Stimulated activated naive CD8-positive, alpha-beta T cell treated with anti-CD3 and anti-CD28 coated beads, Interleukin-15, Interleukin-2, amounts not matched to agents 100 U/mL and 50 U/mL, for 24 hours (primary cell): Measurements from ENCODE around the gene USP36.
"Not testable (repeated sequence)": the region's sequence is repeated elsewhere in the genome, so short reads cannot be mapped to it uniquely, and the experiment has no call there.

ENCODE experiments used
- ATAC-seq: fragments of 150-1000 bp; cut with Tn5 transposase; one replicate; pipeline ENCODE4 v1.10.0; 2021
- DNase-seq: peaks from one replicate; pipeline ENCODE4 v3.0.0; 2021

Gene USP36

DNA sequence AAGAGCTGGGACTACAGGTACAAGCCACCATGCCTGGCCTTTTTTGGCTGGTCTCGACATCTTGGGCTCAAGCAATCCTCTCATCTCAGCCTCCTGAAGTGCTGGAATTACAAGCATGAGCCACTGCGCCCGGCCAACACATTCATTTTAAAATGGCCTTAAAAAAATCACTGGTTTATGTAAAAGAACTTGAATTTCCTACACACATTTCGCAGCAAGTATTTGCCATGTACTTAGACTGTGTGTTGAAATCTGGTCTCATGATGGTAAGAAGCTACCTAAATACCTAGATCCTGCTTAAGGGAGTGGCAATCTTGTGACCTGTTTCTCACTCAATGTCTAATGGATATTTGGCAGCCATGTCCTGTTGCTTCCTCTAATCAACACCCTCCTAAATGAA lies 50.1 kb downstream of the USP36 start:
- no peak for ATAC-seq
- DNase-seq = no peak

DNA sequence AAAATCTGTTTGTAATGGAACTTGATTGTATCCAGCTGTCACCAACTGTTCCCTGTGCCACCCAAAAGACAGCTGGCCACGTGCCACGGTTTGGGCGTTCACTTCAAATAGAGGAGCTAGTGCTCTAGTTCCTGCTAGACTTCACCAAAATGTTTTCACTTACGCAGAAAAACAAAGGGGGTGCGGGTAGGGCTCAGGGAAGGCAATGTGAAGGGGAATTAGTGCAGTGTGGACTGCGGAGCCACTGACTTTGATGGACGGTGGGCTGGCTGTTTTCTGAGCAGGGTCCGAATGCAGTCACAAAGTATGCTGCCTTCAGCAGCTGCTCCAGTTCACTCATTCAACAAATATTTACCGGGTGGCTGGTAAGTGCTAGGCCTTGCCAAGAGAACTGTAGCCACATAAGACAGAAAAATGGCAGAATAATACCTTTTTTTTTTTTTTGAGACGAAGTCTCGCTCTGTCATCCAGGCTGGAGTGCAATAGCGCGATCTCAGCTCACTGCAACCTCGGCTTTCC lies 50.9 kb downstream of the USP36 start:
- DNase-seq = no peak
- no peak for ATAC-seq

DNA sequence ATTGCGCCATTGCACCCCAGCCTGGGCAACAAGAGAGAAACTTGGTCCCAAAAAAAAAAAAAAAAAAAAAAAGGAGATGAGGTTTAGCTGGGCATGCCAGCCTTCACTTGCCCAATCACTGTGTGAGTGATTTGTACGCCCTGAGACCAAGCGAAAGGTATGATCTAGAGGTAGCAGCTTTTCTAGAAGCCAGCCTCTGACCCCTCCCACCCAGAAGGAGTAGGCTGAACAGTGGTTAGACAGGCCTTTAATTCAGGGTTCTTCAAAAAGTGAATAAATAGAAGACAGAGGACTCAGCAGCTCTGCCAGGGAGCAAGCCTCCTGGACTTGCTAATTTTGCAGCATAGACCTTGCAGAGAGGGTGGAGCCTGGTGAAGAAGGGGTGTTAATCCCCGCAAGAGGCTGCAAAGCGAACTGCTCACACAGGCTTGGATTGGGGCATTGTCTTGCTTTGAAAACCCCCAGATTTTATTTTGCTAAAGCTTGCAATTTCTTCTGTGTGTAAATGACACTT lies 51.4 kb downstream of the USP36 start:
- DNase-seq = no peak
- ATAC-seq = no peak

GRCh38 chr17:78788451-78788850 lies 52.2 kb downstream of the USP36 start:
- DNase-seq = no peak
- no peak for ATAC-seq

DNA sequence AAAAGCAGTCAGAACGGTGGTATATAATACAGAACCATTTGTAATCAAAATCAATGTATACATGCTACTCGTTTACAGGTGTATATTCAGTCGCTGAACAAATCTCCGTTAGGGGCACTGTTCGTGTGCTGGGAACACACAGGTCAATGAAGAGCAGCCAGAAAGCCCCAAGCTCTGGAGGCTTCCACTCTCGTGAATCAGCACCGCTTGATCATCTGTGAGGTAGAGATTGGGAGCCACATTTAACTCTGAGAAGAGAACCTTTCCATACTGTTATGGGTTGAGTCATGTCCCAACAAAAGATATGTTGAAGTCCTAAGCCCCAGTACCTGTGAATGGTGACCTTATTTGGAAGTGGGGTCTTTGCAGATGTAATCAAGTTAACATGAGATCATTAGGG lies 53.2 kb downstream of the USP36 start:
- DNase-seq (no peak), ATAC-seq (no peak)

DNA sequence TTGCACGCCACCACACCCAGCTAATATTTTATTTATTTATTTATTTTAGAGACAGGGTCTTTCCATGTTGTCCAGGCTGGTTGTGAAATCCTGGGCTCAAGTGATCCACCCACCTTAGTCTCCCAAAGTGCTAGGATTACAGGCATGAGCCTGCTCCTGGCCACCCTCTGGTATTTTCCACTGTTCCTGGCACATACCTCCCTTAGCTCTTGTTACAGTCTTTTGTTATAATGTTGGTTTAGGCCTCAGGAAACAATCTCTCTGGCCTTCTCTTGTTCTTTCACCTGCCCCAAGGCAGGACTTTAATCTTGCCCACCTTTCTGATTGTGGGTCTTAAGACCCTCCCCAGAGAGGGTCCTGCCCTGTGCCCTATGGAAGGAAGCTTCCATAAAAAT lies 55.0 kb downstream of the USP36 start:
- DNase-seq (no peak), ATAC-seq (no peak)

- DNase-seq = no peak
Observed at GRCh38 chr17:78785011-78785662, 55.5 kb downstream of the USP36 start.

GRCh38 chr17:78784352-78784751 lies 56.3 kb downstream of the USP36 start:
- DNase-seq = no peak
- no peak for ATAC-seq

More at GRCh38 chr17:78785011-78785662, 55.5 kb downstream of the USP36 start:
- no peak for ATAC-seq

DNA sequence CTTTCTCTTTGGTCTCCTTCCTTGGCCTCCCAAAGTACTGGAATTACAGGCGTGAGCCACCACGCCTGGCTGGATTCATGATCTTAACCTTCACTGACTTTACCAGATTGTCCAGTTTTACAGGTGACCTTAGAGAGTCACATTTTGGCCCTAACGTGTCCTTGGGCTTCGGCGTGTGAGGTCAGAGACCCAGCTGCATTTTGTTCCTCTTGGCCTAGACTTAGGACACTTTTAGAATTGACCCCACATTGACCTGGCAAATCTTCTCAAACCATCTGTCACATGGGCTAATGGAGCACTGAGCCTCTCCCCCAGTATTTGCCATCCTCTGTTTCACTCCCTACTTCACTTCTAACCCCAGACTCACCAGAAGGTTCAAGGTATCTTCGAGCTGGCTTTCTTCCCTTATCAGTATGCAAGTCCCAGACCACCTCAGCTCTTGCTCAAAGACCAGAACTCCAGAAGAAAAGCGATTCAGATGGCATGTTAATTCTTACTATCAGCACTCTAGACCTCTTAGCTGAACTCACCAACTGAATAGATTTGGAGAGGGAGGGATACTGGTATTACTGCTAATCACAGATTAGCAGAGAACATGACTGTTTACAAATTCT lies 56.8 kb downstream of the USP36 start:
- ATAC-seq (no peak), DNase-seq (no peak)

DNA sequence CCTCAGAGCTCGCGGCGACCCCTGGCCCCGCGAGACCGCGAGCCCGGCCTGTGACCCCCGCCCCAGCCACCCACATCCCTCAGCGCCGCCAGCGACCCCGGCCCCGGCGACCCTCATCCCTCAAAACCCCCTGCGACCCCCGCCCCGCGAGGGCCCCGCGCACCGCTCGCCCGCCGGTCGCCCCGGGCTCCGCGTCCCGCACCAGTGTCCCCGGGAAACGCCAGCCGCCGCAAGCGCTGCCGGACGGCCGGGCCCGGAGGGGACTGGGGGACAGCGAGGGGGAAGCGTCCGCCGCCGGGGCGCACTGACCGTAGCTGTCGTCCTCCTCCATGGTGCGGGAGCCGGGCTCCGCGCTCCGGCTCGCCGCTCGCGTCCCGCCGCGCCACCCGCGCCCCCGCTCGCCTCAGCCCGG lies 58.7 kb downstream of the USP36 start, which contains the start of gene CYTH1:
TSS of gene CYTH1 (minus strand) at position 381 of the 412 bp plus-strand sequence. CDS start at position 331, 50 bp downstream.
- ATAC-seq (no peak), DNase-seq (no peak)

DNA sequence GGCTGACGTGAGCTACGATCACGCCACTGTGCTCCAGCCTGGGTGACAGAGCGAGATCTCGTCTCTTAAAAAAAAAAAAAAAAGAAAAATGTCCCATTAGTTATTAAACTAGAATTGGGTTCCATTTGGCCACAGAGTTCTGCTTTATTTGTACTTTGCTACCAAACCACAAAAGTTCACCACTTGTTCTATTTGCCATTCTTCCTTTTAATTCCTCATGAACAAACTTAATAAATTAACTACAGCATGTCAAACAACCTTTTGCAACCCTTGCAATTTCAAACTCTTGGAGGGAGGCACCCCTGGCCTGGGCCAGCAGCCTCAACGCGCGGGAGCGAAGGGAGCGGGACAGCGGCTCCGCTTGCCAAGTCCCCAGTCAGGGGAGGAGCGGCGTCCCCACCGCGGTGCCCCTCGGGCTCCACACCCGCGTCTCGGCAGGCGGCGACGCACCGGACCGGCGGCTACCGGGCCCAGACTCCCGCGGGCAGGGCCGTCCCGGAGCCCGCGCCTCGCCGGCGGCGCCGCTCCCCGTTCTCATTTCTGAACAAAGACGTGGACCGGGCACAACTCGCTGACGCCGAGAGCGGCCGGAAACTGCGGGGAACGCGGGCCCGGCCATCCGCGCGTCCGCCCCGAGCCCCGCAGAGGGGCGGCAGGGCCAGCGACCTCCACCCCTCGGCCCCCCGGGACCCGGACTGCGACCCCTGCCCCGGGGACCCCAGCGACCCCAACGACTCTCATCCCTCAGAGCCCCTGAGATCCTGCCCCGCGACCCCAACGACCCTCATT lies 59.3 kb downstream of the USP36 start:
- peak; percentile 61 for DNase-seq

DNA sequence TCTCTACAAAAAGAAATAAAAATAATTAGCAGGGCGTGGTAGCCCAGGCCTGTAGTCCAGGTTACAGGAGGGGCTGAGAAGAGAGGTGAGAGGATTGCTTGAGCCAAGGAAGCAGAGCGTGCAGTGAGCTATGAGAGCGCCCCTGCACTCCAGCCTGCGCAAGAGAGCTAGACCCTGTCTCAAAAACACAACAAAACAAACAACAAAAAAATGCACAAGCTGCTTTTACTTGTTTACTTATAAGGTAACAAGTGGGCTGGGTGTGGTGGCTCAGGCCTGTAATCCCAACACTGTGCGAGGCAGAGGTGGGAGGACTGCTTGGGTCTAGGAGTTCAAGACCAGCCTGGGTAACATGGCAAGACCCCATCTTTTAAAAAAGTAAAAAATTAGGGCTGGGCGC lies 60.3 kb downstream of the USP36 start:
- ATAC-seq (no peak), DNase-seq (no peak)

More for the DNA sequence above, 59.3 kb downstream of the USP36 start:
- ATAC-seq = peak; percentile 21

DNA sequence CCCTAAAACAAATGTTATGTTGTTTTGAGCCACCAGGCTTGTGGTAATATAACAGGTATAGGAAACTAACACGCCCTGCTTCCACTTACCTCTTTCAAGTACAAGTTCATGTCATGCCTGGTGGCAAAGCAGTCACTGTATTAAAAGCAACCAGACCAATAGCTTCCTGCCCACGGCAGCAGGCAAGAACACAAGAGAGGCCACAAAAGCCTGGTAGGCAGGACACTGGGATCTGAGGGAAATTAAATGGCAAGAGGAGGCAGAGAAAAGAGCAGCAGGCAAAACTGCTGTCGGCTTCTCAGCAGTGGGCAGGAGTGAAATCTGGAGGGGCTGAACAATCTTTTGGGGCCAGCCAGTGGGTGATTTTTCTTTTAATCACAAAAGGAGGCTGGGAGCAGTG lies 60.8 kb downstream of the USP36 start:
- peak; percentile 43 for DNase-seq
- ATAC-seq = no peak

DNA sequence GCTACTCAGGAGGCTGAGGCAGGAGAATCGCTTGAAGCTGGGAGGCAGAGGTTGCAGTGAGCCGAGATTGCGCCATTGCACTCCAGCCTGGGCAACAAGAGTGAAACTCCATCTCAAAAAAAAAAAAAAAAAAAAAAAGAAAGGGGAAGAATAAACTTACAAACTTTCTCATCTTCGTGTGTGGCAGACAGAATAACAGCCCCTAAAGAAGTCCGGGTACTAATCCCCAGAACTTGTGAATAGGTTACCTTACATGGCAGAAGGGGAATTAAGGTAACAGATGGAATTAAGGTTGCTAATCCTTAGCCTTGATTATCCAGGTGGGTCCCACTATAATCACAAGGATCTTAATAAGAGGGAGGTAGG lies 61.3 kb downstream of the USP36 start:
- not testable (repeated sequence) for DNase-seq, ATAC-seq

- DNase-seq = peak; percentile 32
Observed at GRCh38 chr17:78777881-78778280, 62.7 kb downstream of the USP36 start.

DNA sequence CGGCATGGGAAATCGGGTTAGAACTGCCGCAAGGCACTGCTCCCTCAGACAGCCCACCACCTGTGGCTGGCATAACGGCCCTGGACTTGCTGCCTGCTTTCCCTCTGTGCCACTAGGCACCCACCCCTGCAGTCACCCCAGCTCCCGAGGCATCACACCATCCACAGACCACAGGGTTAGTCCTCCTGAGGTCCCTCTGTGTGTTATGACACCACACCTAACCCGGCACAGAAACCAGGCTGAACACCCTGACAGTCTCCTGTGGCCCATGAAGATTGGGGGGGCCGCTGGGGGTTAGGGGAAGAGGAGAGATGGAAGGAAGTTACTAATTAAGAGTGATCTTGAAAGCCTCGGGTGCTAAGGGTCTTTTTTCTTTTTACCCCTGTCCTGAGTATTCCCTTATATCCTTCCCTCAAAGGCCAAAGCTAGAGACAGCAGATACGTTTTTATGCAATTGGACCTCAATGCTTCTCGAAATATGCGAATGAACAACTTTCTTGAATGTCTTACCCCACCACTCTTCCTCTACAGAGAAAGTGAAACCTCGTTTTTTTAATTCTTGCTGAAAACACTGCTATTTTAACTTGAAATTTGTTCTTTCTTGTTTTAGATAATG lies 65.5 kb downstream of the USP36 start:
- DNase-seq (peak; percentile 76), ATAC-seq (peak; percentile 85)

More at GRCh38 chr17:78777881-78778280, 62.7 kb downstream of the USP36 start:
- ATAC-seq = peak; percentile 2

GRCh38 chr17:78774453-78774852 lies 66.2 kb downstream of the USP36 start:
- no peak for ATAC-seq
- peak; percentile 41 for DNase-seq

DNA sequence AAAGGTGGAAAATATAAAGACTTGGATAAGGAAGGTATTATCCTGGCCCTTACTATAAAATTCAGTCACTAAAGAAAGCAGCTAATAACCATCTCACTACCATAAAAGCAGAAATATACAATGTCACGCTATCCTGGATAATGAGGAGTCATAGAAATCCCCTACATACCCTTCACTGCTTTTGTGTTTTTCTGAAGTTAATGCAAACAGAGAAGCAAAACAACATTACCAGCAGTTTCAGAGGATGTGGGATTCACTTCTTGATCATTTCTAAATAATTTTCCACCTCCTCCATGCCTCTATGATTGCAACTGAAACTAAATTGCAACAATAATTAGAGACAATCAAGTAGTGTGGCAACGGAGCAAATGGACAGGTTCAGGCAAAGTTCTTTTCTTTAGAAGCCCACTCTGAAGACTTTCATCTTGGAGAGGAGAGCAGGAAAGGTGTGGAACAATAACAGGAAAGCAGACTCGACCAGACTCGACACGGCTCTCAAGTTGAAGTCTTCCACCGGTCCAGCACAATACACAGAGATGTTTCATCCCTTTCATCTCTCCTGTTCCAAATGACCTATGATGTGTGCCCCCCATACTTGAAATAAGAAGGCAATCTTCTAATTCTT lies 68.7 kb downstream of the USP36 start:
- ATAC-seq (peak; percentile 25), DNase-seq (no peak)

DNA sequence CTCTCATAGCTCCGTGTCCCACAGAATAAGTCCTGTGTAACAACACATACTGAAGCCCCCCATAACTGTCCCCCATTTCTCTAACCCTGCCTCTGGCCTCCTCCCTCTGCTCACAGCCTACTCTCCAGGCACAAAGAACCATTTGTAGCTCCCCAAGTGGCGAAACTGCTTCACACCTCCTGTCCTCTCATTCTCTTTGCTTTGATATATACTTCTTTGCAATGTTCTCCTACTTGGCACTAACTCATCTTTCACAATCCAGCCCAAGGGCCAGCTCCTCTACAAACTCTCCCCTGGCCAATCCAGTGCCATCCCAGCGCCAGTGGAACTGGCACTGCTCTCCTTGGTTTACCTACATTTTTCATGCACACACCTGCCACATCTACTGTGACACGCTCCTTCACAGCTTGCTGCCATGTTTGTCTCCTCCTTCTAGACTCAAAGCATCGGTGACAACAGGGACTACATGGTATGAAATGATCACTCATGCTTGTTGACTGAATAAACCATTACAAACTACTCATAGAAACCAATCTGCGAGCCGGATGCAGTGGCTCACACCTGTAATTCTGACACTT lies 71.3 kb downstream of the USP36 start:
- DNase-seq = no peak
- no peak for ATAC-seq

DNA sequence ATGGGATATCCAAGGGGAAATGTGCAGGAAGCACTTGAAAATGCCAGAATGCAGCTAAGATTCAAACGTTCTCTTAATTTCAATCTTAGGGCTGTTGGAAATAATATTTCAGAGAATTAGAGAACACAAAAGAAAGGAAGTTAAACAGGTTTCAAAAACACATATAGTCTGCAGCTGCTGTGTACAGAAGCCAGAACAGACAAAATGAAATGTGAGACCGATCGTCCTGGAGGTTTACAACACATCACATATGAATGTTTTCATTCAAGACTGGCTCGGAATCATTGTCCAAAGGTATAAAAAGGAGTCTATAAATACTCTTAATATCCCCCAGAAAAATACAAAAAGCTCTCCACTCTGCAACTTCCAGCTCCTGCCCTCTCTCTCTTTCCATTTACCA lies 72.8 kb downstream of the USP36 start:
- DNase-seq (no peak), ATAC-seq (no peak)

GRCh38 chr17:78766743-78767294 lies 73.8 kb downstream of the USP36 start:
- no peak for DNase-seq
- ATAC-seq = no peak
